Neural cell (in vitro differentiated cells): ENCODE data around the gene CPE. TPM values are rescaled to one million over a fixed set of nuclear protein-coding genes. Genes with fewer than 3 reads are reported as not detected.
A peak's percentile ranks its signal among the peaks of the same experiment; 100 is the strongest.

Experiments
- H2AFZ ChIP-seq: fragments of 200-600, 300-800 bp; sonication (generic), shearing (Covaris generic); 2 replicates; pipeline ENCODE4 v1.6.0; 2014; ENCODE audit warnings: low read depth, mild to moderate bottlenecking, antibody characterized with exemption, low read length, moderate library complexity
- H3F3A ChIP-seq: fragments of 200-600 bp; shearing (Covaris generic); 2 replicates; pipeline ENCODE4 v1.6.1; 2016; ENCODE audit warnings: mild to moderate bottlenecking, moderate library complexity, mixed read lengths, antibody characterized with exemption, low read length; ENCODE audit not compliant: insufficient read depth, poor library complexity, severe bottlenecking
- H3K27ac ChIP-seq: fragments of 200-600, 300-800 bp; sonication (generic), shearing (Covaris generic); 2 replicates; pipeline ENCODE4 v1.5.1; 2014; ENCODE audit warnings: mild to moderate bottlenecking, low read length, moderate library complexity
- H3K27me3 ChIP-seq: fragments of 300-800, 200-600 bp; sonication (generic), shearing (Covaris generic); 2 replicates; pipeline ENCODE4 v1.6.0; 2014; ENCODE audit warnings: mild to moderate bottlenecking, low read depth, low read length, moderate library complexity; ENCODE audit not compliant: insufficient read depth
- H3K36me3 ChIP-seq: fragments of 300-800, 200-600 bp; sonication (generic), shearing (Covaris generic); 2 replicates; pipeline ENCODE4 v1.5.1; 2014; ENCODE audit warnings: mild to moderate bottlenecking, antibody characterized with exemption, low read length, moderate library complexity; ENCODE audit not compliant: insufficient read depth
- H3K4me2 ChIP-seq: fragments of 300-800, 200-600 bp; sonication (generic), shearing (Covaris generic); 2 replicates; pipeline ENCODE4 v1.6.0; 2014; ENCODE audit warnings: mild to moderate bottlenecking, low read length
- H3K4me3 ChIP-seq: fragments of 300-800, 200-600 bp; sonication (generic), shearing (Covaris generic); 2 replicates; pipeline ENCODE4 v1.5.1; 2014; ENCODE audit warnings: mild to moderate bottlenecking, low read length, moderate library complexity
- H3K79me2 ChIP-seq: fragments of 200-600 bp; shearing (Covaris generic); replicated peaks from 2 replicates; pipeline ENCODE4 v1.6.0; 2014; ENCODE audit warnings: mild to moderate bottlenecking, low read length, moderate library complexity; ENCODE audit not compliant: insufficient read depth
- H3K9ac ChIP-seq: fragments of 300-800, 200-600 bp; sonication (generic), shearing (Covaris generic); 2 replicates; pipeline ENCODE4 v1.6.1; 2016; ENCODE audit warnings: mild to moderate bottlenecking, low read length, mixed read lengths
- H3K9me2 ChIP-seq: fragments of 200-600 bp; shearing (Covaris generic); 2 replicates; pipeline ENCODE4 v1.6.1; 2016; ENCODE audit warnings: mild to moderate bottlenecking, low read length, mixed read lengths; ENCODE audit not compliant: insufficient read depth
- H3K9me3 ChIP-seq: fragments of 200-600, 300-800 bp; sonication (generic), shearing (Covaris generic); 2 replicates; pipeline ENCODE4 v1.6.1; 2016; ENCODE audit warnings: mild to moderate bottlenecking, mixed run types, low read length, moderate library complexity, mixed read lengths
- H4K20me1 ChIP-seq: fragments of 200-600 bp; shearing (Covaris generic); 2 replicates; pipeline ENCODE4 v1.6.1; 2016; ENCODE audit warnings: mild to moderate bottlenecking, mixed run types; ENCODE audit not compliant: insufficient read depth
- CTCF ChIP-seq: fragments of 450-650 bp; IDR thresholded peaks from 2 replicates; pipeline ENCODE4 v1.5.1; 2014; ENCODE audit warnings: antibody characterized with exemption, mild to moderate bottlenecking, moderate library complexity; ENCODE audit not compliant: poor library complexity, severe bottlenecking
- EP300 ChIP-seq: fragments of 450-650 bp; conservative IDR thresholded peaks from 2 replicates; pipeline ENCODE4 v1.6.1; 2014; ENCODE audit warnings: antibody characterized with exemption, mild to moderate bottlenecking, moderate library complexity; ENCODE audit not compliant: poor library complexity, severe bottlenecking
- EZH2 ChIP-seq: fragments of 200-600, 300-800 bp; shearing (Covaris generic), sonication (generic); IDR thresholded peaks from 2 replicates; pipeline ENCODE4 v1.6.1; 2014; ENCODE audit warnings: antibody characterized with exemption, low read length, borderline replicate concordance, mild to moderate bottlenecking; ENCODE audit not compliant: insufficient read depth, poor library complexity, severe bottlenecking
- MXI1 ChIP-seq: fragments of 450-650 bp; conservative IDR thresholded peaks from 2 replicates; pipeline ENCODE4 v1.6.1; 2014; ENCODE audit warnings: antibody characterized with exemption, mild to moderate bottlenecking; ENCODE audit not compliant: poor library complexity, severe bottlenecking
- POLR2AphosphoS5 ChIP-seq: IDR thresholded peaks from 2 replicates; pipeline ENCODE4 v1.6.1; 2012
- RAD21 ChIP-seq: fragments of 450-650 bp; conservative IDR thresholded peaks from 2 replicates; pipeline ENCODE4 v1.6.1; 2014; ENCODE audit warnings: antibody characterized with exemption, mild to moderate bottlenecking, moderate library complexity
- SMC3 ChIP-seq: fragments of 450-650 bp; conservative IDR thresholded peaks from 2 replicates; pipeline ENCODE4 v1.6.1; 2014; ENCODE audit warnings: antibody characterized with exemption, mild to moderate bottlenecking, moderate library complexity; ENCODE audit not compliant: poor library complexity
- TAF1 ChIP-seq: IDR thresholded peaks from 2 replicates; pipeline ENCODE4 v1.6.1; 2012; ENCODE audit warnings: low read depth
- polyA plus RNA-seq: library from polyadenylated mRNA; depleted of rRNA; stranded (reverse); fragments of >200 nt; gene quantifications from 2 replicates; pipeline ENCODE4 v1.2.3, GENCODE V29; 2014
- TF ChIP-seq, protein P1 (sequence below): IDR thresholded peaks from 2 replicates; pipeline ENCODE4 v1.6.1; 2012; ENCODE audit warnings: borderline replicate concordance

CPE gene
- polyA plus RNA-seq, 1 donor from 2014 or later, result 678 TPM

DNA sequence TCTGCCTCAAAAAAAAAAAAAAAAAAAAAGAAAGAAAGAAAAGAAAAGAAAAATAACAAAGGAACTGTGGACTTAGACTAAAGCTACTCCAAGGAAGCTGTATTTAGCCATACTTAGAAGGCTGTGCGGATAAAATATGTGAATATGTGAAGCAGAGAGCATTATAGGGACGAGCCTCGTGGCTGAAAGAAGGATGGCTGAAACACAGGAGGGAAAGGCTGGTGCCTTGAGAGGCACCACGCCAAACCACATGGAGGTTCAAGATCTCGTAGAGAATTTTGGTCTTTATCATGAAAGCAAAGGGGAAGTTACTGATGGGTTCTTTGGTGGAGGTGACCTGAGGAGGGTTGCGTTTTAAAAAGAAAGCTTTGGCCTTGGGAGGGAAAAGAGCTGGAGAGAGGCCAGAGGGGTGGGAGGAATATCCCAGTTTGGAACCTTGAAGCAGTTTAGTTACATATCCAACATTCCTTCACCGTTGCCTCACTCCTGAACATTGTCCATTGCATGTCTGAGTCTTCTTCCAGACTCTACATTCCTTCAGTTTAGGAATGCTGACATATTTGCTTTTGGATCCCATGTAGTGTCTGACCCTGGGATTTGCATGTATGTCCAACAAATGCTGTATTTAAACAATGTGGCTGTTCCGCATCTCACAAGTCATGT, 82.5 kb downstream of the CPE start:
- Histone ChIP-seq H3K9me2 (no peaks in the 10 kb centered on the region), H3K79me2 (peaks cover 19% of the 10 kb centered on the region), H3K27me3 (no peaks in the 10 kb centered on the region), H3K27ac (no peak overlapping the region), H3K9ac (no peak overlapping the region), H4K20me1 (no peaks in the 10 kb centered on the region), H3K36me3 (no peaks in the 10 kb centered on the region), H2AFZ (no peak overlapping the region), H3F3A (peaks cover 5% of the 10 kb centered on the region), H3K4me3 (no peak overlapping the region), H3K4me2 (no peak overlapping the region), H3K9me3 (no peaks in the 10 kb centered on the region)
- TF ChIP-seq RAD21 (no peak), POLR2AphosphoS5 (no peak), TAF1 (no peak), EP300 (no peak), MXI1 (no peak), EZH2 (no peak), CTCF (no peak), SMC3 (no peak)
- TF ChIP-seq, protein P1, sequence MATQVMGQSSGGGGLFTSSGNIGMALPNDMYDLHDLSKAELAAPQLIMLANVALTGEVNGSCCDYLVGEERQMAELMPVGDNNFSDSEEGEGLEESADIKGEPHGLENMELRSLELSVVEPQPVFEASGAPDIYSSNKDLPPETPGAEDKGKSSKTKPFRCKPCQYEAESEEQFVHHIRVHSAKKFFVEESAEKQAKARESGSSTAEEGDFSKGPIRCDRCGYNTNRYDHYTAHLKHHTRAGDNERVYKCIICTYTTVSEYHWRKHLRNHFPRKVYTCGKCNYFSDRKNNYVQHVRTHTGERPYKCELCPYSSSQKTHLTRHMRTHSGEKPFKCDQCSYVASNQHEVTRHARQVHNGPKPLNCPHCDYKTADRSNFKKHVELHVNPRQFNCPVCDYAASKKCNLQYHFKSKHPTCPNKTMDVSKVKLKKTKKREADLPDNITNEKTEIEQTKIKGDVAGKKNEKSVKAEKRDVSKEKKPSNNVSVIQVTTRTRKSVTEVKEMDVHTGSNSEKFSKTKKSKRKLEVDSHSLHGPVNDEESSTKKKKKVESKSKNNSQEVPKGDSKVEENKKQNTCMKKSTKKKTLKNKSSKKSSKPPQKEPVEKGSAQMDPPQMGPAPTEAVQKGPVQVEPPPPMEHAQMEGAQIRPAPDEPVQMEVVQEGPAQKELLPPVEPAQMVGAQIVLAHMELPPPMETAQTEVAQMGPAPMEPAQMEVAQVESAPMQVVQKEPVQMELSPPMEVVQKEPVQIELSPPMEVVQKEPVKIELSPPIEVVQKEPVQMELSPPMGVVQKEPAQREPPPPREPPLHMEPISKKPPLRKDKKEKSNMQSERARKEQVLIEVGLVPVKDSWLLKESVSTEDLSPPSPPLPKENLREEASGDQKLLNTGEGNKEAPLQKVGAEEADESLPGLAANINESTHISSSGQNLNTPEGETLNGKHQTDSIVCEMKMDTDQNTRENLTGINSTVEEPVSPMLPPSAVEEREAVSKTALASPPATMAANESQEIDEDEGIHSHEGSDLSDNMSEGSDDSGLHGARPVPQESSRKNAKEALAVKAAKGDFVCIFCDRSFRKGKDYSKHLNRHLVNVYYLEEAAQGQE, result no peak

- H4K20me1 ChIP-seq, result no peaks in the 10 kb centered on the region
- H3K9me2 ChIP-seq, result no peaks in the 10 kb centered on the region
- no peaks in the 10 kb centered on the region for H3K27me3 ChIP-seq
- H3K36me3 ChIP-seq, result no peaks in the 10 kb centered on the region
- no peaks in the 10 kb centered on the region for H3K9me3 ChIP-seq
- peaks cover 19% of the 10 kb centered on the region for H3K79me2 ChIP-seq
- H3K4me2 ChIP-seq, result no peak overlapping the region
- no peak overlapping the region for H3K9ac ChIP-seq
- no peak for TF ChIP-seq TAF1
- TF ChIP-seq CTCF, result peak; percentile 19
- TF ChIP-seq POLR2AphosphoS5, result no peak
- no peak overlapping the region for H3K4me3 ChIP-seq
- H3K27ac ChIP-seq, result no peak overlapping the region
- no peak overlapping the region for H2AFZ ChIP-seq
- peaks cover 5% of the 10 kb centered on the region for H3F3A ChIP-seq
Observed at GRCh38 chr4:165462009-165462408, 83.2 kb downstream of the CPE start.
